Measurements from ENCODE around the gene THAP7. TPM values are rescaled to one million over a fixed set of nuclear protein-coding genes. Genes with fewer than 3 reads are reported as not detected.

Gene THAP7
- total and polyA plus RNA-seq, 11 donors = 15.3 to 39.0 (median 20.3) TPM

- Histone ChIP-seq H3K27ac (peak overlapping the region in 5 of 12 donors; percentile 29 to 75 (median 53)), H3K36me3 (peaks cover 0 to 23% (median 16%) of the 10 kb centered on the region in 9 donors), H3K4me3 (peak overlapping the region; percentile 33 to 85 (median 62)), H3K9me3 (no peaks in the 10 kb centered on the region), H3K27me3 (no peaks in the 10 kb centered on the region), H3K4me1 (peaks cover 0 to 23% (median 8%) of the 10 kb centered on the region in 12 donors)
- ATAC-seq = peak; percentile 14 to 53 (median 50)
- TF ChIP-seq CTCF (IDR thresholded peaks at IDR 0.05) (no peak), POLR2A (IDR thresholded peaks at IDR 0.05) (no peak)
- DNase-seq = peak in 1 of 5 donors; percentile 66
- WGBS, 4 donors = 4 to 5% (median 4%) methylated on average over 27 to 59 of the region's 59 CpGs; no CpG with 5 or more reads in 1 of the 4 donors
- intact Hi-C loops (cut with DNase I) = no loop called here
Measured at GRCh38 chr22:20957102-20957682, 44.7 kb downstream of the THAP7 start.

GRCh38 chr22:20956258-20957101 lies 45.4 kb downstream of the THAP7 start:
- ATAC-seq (peak in 1 of 4 donors; percentile 5), DNase-seq (peak in 1 of 5 donors; percentile 46)
- no peak for TF ChIP-seq POLR2A (IDR thresholded peaks at IDR 0.05)
- TF ChIP-seq CTCF (IDR thresholded peaks at IDR 0.05) = no peak
- Histone ChIP-seq H3K27me3 (no peaks in the 10 kb centered on the region), H3K4me1 (peaks cover 0 to 23% (median 8%) of the 10 kb centered on the region in 12 donors), H3K27ac (peak overlapping the region in 5 of 12 donors; percentile 29 to 75 (median 53)), H3K36me3 (peaks cover 0 to 30% (median 23%) of the 10 kb centered on the region in 9 donors), H3K4me3 (peak overlapping the region; percentile 33 to 85 (median 62)), H3K9me3 (no peaks in the 10 kb centered on the region)
- intact Hi-C loops (cut with DNase I) = no loop called here
- 56 to 60% (median 58%) methylated on average over 21 to 27 of the region's 27 CpGs for WGBS, 4 donors

- Histone ChIP-seq H3K27ac (no peak overlapping the region), H3K36me3 (peaks cover 0 to 40% (median 32%) of the 10 kb centered on the region in 9 donors), H3K4me1 (peaks cover 0 to 23% (median 8%) of the 10 kb centered on the region in 12 donors), H3K4me3 (no peak overlapping the region), H3K9me3 (no peaks in the 10 kb centered on the region), H3K27me3 (no peaks in the 10 kb centered on the region)
- intact Hi-C loops (cut with DNase I) = no loop called here
- no peak for ATAC-seq
- TF ChIP-seq POLR2A (IDR thresholded peaks at IDR 0.05) (no peak), CTCF (IDR thresholded peaks at IDR 0.05) (no peak)
- no peak for DNase-seq
- WGBS, 4 donors = 75 to 93% (median 87%) methylated on average over 7 of the region's 7 CpGs
Measured at GRCh38 chr22:20955548-20955947, 46.4 kb downstream of the THAP7 start.
